Prostate gland (tissue), 2 donors: ENCODE results near the gene POLR3GL.

Experiments used
- POLR2A ChIP-seq: fragments of 450-650 bp; IDR thresholded peaks from one replicate; pipeline ENCODE4 v1.6.1; 2016; ENCODE audit warnings: antibody characterized with exemption, mild to moderate bottlenecking
- POLR2AphosphoS5 ChIP-seq: sonication (generic); formaldehyde crosslinking; IDR thresholded peaks from one replicate; pipeline ENCODE4 v1.6.1; 2017; ENCODE audit warnings: antibody characterized with exemption
- TF ChIP-seq, protein P1 (sequence below), 4 experiments: fragments of 200-600 bp in 2 of 4; fragments of 450-650 bp in 2 of 4; sonication (generic) in 2 of 4; IDR thresholded peaks; 1 replicate in 3 of 4; 2 replicates in 1 of 4; pipeline ENCODE4 v1.5.1; 2016 to 2019; ENCODE audit warnings: antibody characterized with exemption in 4 of 4, mild to moderate bottlenecking in 2 of 4, moderate library complexity in 2 of 4

DNA sequence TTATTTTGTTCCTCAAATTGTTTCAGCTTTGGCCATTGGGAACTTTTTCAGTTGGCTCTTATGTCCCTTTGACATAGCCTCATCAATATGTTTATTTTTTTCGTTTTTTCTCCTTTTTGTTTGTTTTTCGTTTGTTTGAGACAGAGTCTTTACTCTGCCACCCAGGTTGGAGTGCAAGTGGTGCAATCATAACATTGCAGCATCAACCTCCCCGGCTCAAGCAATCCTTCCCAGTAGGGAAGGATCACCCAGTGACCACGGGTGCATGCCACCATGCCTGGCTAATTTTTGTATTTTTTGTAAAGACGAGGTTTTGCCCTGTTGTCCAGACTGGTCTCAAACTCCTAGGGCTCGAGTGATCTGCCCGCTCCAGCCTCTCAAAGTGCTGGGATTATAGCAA lies 8.1 kb downstream of the POLR3GL start:
- TF ChIP-seq, protein P1, sequence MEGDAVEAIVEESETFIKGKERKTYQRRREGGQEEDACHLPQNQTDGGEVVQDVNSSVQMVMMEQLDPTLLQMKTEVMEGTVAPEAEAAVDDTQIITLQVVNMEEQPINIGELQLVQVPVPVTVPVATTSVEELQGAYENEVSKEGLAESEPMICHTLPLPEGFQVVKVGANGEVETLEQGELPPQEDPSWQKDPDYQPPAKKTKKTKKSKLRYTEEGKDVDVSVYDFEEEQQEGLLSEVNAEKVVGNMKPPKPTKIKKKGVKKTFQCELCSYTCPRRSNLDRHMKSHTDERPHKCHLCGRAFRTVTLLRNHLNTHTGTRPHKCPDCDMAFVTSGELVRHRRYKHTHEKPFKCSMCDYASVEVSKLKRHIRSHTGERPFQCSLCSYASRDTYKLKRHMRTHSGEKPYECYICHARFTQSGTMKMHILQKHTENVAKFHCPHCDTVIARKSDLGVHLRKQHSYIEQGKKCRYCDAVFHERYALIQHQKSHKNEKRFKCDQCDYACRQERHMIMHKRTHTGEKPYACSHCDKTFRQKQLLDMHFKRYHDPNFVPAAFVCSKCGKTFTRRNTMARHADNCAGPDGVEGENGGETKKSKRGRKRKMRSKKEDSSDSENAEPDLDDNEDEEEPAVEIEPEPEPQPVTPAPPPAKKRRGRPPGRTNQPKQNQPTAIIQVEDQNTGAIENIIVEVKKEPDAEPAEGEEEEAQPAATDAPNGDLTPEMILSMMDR (IDR thresholded peaks at IDR 0.05), result no peak
- no peak for TF ChIP-seq POLR2A
- TF ChIP-seq POLR2AphosphoS5, result no peak
